Gastrocnemius medialis (tissue), 4 donors: ENCODE measurements around the gene MGAT5.

ENCODE experiments used
- POLR2A ChIP-seq, 2 donors: fragments of 450-650 bp; IDR thresholded peaks; one replicate each; pipeline ENCODE4 v1.6.1; 2017; ENCODE audit warnings: antibody characterized with exemption in 2 of 2, mild to moderate bottlenecking in 2 of 2, moderate library complexity in 2 of 2
- TF ChIP-seq, protein P1 (sequence below), 5 experiments: fragments of 450-650 bp in 3 of 5; fragments of 200-600 bp in 2 of 5; sonication (generic) in 2 of 5; IDR thresholded peaks in 4 of 5; conservative IDR thresholded peaks in 1 of 5; 1 replicate in 4 of 5; 2 replicates in 1 of 5; pipeline ENCODE4 v1.5.1; 2016 to 2019; ENCODE audit warnings: antibody characterized with exemption in 5 of 5, mild to moderate bottlenecking in 3 of 5, moderate library complexity in 3 of 5

DNA sequence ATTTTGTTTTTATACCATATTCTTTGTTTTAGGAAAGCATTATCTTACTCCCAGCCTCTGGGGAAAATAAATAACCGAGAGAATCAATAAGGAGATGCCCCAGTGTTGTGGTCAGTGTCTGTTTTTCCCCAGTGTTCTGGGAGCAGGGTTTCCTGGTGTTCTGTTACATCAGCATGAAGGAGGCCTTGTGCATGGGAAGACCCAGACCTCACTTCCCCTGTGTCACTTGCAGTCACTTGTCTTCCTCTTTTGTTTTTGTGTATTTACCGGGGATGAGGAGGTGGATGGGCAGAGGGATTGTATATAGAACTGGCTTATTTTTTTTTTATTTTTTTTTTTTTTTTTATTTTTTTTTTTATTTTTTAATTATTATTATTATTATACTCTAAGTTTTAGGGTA, 45.0 kb upstream of the MGAT5 start:
- no peak for TF ChIP-seq POLR2A (IDR thresholded peaks at IDR 0.05)
- TF ChIP-seq, protein P1, sequence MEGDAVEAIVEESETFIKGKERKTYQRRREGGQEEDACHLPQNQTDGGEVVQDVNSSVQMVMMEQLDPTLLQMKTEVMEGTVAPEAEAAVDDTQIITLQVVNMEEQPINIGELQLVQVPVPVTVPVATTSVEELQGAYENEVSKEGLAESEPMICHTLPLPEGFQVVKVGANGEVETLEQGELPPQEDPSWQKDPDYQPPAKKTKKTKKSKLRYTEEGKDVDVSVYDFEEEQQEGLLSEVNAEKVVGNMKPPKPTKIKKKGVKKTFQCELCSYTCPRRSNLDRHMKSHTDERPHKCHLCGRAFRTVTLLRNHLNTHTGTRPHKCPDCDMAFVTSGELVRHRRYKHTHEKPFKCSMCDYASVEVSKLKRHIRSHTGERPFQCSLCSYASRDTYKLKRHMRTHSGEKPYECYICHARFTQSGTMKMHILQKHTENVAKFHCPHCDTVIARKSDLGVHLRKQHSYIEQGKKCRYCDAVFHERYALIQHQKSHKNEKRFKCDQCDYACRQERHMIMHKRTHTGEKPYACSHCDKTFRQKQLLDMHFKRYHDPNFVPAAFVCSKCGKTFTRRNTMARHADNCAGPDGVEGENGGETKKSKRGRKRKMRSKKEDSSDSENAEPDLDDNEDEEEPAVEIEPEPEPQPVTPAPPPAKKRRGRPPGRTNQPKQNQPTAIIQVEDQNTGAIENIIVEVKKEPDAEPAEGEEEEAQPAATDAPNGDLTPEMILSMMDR (IDR thresholded peaks at IDR 0.05 in 4 of 5, conservative IDR thresholded peaks at IDR 0.05 in 1 of 5) = no peak
